SU-DHL-6 (cell line): ENCODE data around the gene PHIP.

Experiments used
- H2AFZ ChIP-seq: fragments of 200-600 bp; sonication (generic); 2 replicates; pipeline ENCODE4 v1.6.1; 2014; ENCODE audit warnings: low read depth, mild to moderate bottlenecking, moderate library complexity, mixed read lengths, antibody characterized with exemption, low read length; ENCODE audit not compliant: severe bottlenecking
- H3F3A ChIP-seq: fragments of 200-600 bp; shearing (Covaris generic); 2 replicates; pipeline ENCODE4 v1.6.0; 2016; ENCODE audit warnings: antibody characterized with exemption, mild to moderate bottlenecking; ENCODE audit not compliant: insufficient read depth
- H3K27ac ChIP-seq: fragments of 200-600 bp; sonication (generic); 2 replicates; pipeline ENCODE4 v1.5.1; 2016; ENCODE audit warnings: low read depth, mild to moderate bottlenecking, low read length, moderate library complexity, mixed read lengths
- H3K27me3 ChIP-seq: fragments of 200-600 bp; sonication (generic), shearing (Covaris generic); 2 replicates; pipeline ENCODE4 v1.6.0; 2014; ENCODE audit warnings: mild to moderate bottlenecking, low read length
- H3K36me3 ChIP-seq: fragments of 200-600 bp; sonication (generic); 2 replicates; pipeline ENCODE4 v1.6.1; 2014; ENCODE audit warnings: mild to moderate bottlenecking, low read length, mixed read lengths
- H3K4me2 ChIP-seq: fragments of 300-600, 200-600 bp; shearing (Covaris generic), sonication (generic); 2 replicates; pipeline ENCODE4 v1.6.0; 2014; ENCODE audit warnings: low read length, low read depth, mild to moderate bottlenecking; ENCODE audit not compliant: poor library complexity, severe bottlenecking
- H3K4me3 ChIP-seq: fragments of 200-600 bp; sonication (generic); 2 replicates; pipeline ENCODE4 v1.5.1; 2014; ENCODE audit warnings: antibody characterized with exemption, low read length, mild to moderate bottlenecking, mixed read lengths; ENCODE audit not compliant: insufficient read depth, poor library complexity, severe bottlenecking
- H3K79me2 ChIP-seq: fragments of 200-600 bp; sonication (generic); 2 replicates; pipeline ENCODE4 v1.6.1; 2014; ENCODE audit warnings: mild to moderate bottlenecking, low read length, moderate library complexity; ENCODE audit not compliant: insufficient read depth
- H3K9ac ChIP-seq: fragments of 200-600 bp; sonication (generic); 2 replicates; pipeline ENCODE4 v1.7.0; 2014; ENCODE audit warnings: mild to moderate bottlenecking, low read length
- H3K9me2 ChIP-seq: fragments of 200-600 bp; sonication (generic); replicated peaks from 2 replicates; pipeline ENCODE4 v1.6.1; 2014; ENCODE audit warnings: low read length; ENCODE audit not compliant: insufficient read depth
- H3K9me3 ChIP-seq: fragments of 200-600 bp; sonication (generic); 2 replicates; pipeline ENCODE4 v1.6.1; 2014; ENCODE audit warnings: low read length, mixed read lengths; ENCODE audit not compliant: insufficient read depth
- H4K20me1 ChIP-seq: fragments of 200-600 bp; sonication (generic); 2 replicates; pipeline ENCODE4 v1.6.1; 2014; ENCODE audit warnings: low read depth, mild to moderate bottlenecking, antibody characterized with exemption, low read length, moderate library complexity, mixed read lengths
- EZH2phosphoT487 ChIP-seq: fragments of 200-600 bp; sonication (generic), shearing (Covaris generic); conservative IDR thresholded peaks from 2 replicates; pipeline ENCODE4 v1.6.1; 2018; ENCODE audit warnings: mild to moderate bottlenecking, antibody characterized with exemption, low read length, moderate library complexity, mixed read lengths
- TF ChIP-seq, protein P1 (sequence below): fragments of 200-600 bp; sonication (generic); IDR thresholded peaks from one replicate; pipeline ENCODE4 v1.5.1; 2017; ENCODE audit warnings: antibody characterized with exemption, mild to moderate bottlenecking, low read length, moderate library complexity; ENCODE audit not compliant: insufficient read depth, poor library complexity, severe bottlenecking

The PHIP gene

DNA sequence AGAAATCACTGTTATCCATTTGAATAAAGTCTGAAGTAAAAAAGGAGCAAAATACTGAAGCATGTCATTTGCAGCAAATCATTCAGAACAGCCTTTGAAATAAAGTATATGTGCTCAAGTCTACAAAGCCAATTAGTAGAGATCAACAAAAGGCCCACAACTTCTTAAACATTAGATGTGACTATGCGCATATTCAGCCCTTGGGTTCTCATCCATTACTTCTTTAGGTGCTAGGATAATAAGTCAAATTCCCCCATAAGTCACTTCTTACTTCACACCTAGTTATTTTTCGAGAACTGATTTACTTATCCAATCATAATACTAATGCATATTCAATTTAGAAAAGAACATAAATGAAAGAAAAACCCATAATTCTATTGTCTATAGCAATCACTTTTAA, 31.0 kb downstream of the PHIP start:
- Histone ChIP-seq H3K4me2 (no peak overlapping the region), H3K79me2 (peaks cover 55% of the 10 kb centered on the region), H3K27ac (no peak overlapping the region), H2AFZ (no peak overlapping the region), H3K9me2 (no peaks in the 10 kb centered on the region), H3K36me3 (peaks cover 26% of the 10 kb centered on the region), H3K4me3 (no peak overlapping the region), H3K9ac (no peak overlapping the region), H3K27me3 (no peaks in the 10 kb centered on the region), H4K20me1 (peaks cover 28% of the 10 kb centered on the region), H3F3A (peaks cover 6% of the 10 kb centered on the region; the same call in 1 of the 2 replicates), H3K9me3 (no peaks in the 10 kb centered on the region)
- TF ChIP-seq, protein P1, sequence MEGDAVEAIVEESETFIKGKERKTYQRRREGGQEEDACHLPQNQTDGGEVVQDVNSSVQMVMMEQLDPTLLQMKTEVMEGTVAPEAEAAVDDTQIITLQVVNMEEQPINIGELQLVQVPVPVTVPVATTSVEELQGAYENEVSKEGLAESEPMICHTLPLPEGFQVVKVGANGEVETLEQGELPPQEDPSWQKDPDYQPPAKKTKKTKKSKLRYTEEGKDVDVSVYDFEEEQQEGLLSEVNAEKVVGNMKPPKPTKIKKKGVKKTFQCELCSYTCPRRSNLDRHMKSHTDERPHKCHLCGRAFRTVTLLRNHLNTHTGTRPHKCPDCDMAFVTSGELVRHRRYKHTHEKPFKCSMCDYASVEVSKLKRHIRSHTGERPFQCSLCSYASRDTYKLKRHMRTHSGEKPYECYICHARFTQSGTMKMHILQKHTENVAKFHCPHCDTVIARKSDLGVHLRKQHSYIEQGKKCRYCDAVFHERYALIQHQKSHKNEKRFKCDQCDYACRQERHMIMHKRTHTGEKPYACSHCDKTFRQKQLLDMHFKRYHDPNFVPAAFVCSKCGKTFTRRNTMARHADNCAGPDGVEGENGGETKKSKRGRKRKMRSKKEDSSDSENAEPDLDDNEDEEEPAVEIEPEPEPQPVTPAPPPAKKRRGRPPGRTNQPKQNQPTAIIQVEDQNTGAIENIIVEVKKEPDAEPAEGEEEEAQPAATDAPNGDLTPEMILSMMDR, result no peak
- no peak for TF ChIP-seq EZH2phosphoT487

DNA sequence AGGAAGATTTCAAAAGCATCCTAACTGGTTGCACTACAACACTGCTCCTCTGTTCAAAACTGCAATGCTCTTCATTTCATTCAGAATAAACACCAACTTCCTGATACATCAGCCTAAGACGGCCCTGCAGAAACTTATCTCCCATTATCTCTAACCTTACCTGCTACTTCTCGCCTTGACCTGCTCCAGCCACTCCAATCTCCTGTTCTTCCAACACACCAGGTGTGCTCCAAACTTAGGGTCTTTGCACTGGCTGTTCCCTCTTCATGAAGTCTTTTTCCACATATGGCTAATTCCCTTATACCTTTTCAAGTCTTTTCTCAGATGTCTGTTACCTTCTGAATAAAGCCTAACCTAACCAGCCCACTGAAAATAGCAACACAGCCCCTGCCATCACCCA, 32.1 kb downstream of the PHIP start:
- Histone ChIP-seq H2AFZ (no peak overlapping the region), H3K36me3 (peaks cover 33% of the 10 kb centered on the region)
- no peak for TF ChIP-seq EZH2phosphoT487
- TF ChIP-seq, protein P1, result no peak

DNA sequence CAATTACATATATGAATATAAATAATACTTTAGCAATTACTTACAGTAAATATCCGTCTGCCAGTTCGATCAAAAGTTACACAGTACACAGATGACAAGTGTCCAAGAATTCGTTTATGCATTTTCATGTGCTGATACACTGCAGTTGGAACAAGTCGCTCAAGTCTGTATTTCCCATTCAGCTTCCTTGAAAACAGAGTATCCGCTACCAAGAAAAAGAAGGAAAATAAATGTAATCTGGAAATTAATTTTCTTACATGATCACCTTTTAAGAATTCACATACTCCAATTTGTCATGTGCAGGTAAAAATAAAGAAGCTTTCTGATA, 35.3 kb downstream of the PHIP start:
- Histone ChIP-seq H3K79me2 (peaks cover 72% of the 10 kb centered on the region), H3K4me2 (peak overlapping the region; percentile 3), H3K27ac (no peak overlapping the region), H3K27me3 (no peaks in the 10 kb centered on the region), H3K9me3 (no peaks in the 10 kb centered on the region), H2AFZ (no peak overlapping the region), H3K9ac (no peak overlapping the region), H4K20me1 (peaks cover 24% of the 10 kb centered on the region), H3K36me3 (peaks cover 42% of the 10 kb centered on the region), H3K9me2 (no peaks in the 10 kb centered on the region), H3K4me3 (no peak overlapping the region), H3F3A (no peaks in the 10 kb centered on the region; the same call in 1 of the 2 replicates)
- TF ChIP-seq EZH2phosphoT487, result no peak
- TF ChIP-seq, protein P1, result no peak

More for the DNA sequence above, 32.1 kb downstream of the PHIP start:
- Histone ChIP-seq H3K4me2 (no peak overlapping the region), H3K9ac (no peak overlapping the region), H3K9me3 (no peaks in the 10 kb centered on the region), H3F3A (peaks cover 6% of the 10 kb centered on the region; the same call in 1 of the 2 replicates), H3K9me2 (no peaks in the 10 kb centered on the region), H3K79me2 (peaks cover 61% of the 10 kb centered on the region), H3K27me3 (no peaks in the 10 kb centered on the region), H3K27ac (no peak overlapping the region), H3K4me3 (no peak overlapping the region), H4K20me1 (peaks cover 33% of the 10 kb centered on the region)
